Fibroblast of lung (primary cell): ENCODE data around the gene TUBGCP6. TPM values are rescaled to one million over a fixed set of nuclear protein-coding genes. Genes with fewer than 3 reads are reported as not detected.

Experiments used
- DNase-seq, 2 donors: peaks; one replicate each; pipeline versions ENCODE4 v3.0.0 to v3.0.0-alpha.2; 2010; ENCODE audit warnings: low read depth in 2 of 2
- H2AFZ ChIP-seq: 2 replicates; pipeline ENCODE4 v1.5.1; 2012; ENCODE audit warnings: low read length, control low read depth, inconsistent platforms
- H3K27ac ChIP-seq: 2 replicates; pipeline ENCODE4 v1.5.1; 2011; ENCODE audit warnings: low read length, control low read depth; ENCODE audit not compliant: insufficient read depth
- H3K27me3 ChIP-seq: 2 replicates; pipeline ENCODE4 v1.5.1; 2011; ENCODE audit warnings: mild to moderate bottlenecking, low read length; ENCODE audit not compliant: control insufficient read depth, insufficient read depth
- H3K36me3 ChIP-seq: 2 replicates; pipeline ENCODE4 v1.5.1; 2011; ENCODE audit warnings: low read length; ENCODE audit not compliant: control insufficient read depth, insufficient read depth
- H3K4me1 ChIP-seq: 2 replicates; pipeline ENCODE4 v1.5.1; 2011; ENCODE audit warnings: low read length; ENCODE audit not compliant: control insufficient read depth, insufficient read depth; ENCODE audit errors: extremely low read depth
- H3K4me2 ChIP-seq: 2 replicates; pipeline ENCODE4 v1.5.1; 2011; ENCODE audit warnings: low read length, control low read depth; ENCODE audit not compliant: insufficient read depth; ENCODE audit errors: extremely low read depth
- H3K4me3 ChIP-seq, 4 experiments: fragments of 200-600 bp in 1 of 4; sonication (generic) in 1 of 4; replicated peaks in 1 of 4; 2 replicates each; pipeline ENCODE4 v1.5.1; 2011 to 2016; ENCODE audit warnings: low read length in 4 of 4, low read depth in 3 of 4, mild to moderate bottlenecking in 3 of 4, control low read depth in 2 of 4, inconsistent platforms in 1 of 4, mixed read lengths in 1 of 4; ENCODE audit not compliant: insufficient read depth in 1 of 4; ENCODE audit errors: control extremely low read depth in 1 of 4
- H3K79me2 ChIP-seq: 2 replicates; pipeline ENCODE4 v1.5.1; 2012; ENCODE audit warnings: mild to moderate bottlenecking, low read length, inconsistent platforms; ENCODE audit not compliant: control insufficient read depth, insufficient read depth
- H3K9ac ChIP-seq: 2 replicates; pipeline ENCODE4 v1.5.1; 2011; ENCODE audit warnings: mild to moderate bottlenecking, low read length, control low read depth; ENCODE audit not compliant: insufficient read depth
- H3K9me3 ChIP-seq: 2 replicates; pipeline ENCODE4 v1.5.1; 2012; ENCODE audit warnings: low read depth, low read length; ENCODE audit not compliant: control insufficient read depth, insufficient read depth
- H4K20me1 ChIP-seq: 2 replicates; pipeline ENCODE4 v1.5.1; 2011; ENCODE audit warnings: low read length; ENCODE audit not compliant: control insufficient read depth, insufficient read depth; ENCODE audit errors: extremely low read depth
- CTCF ChIP-seq, 2 donors: IDR thresholded peaks in 1 of 2; conservative IDR thresholded peaks in 1 of 2; 1 replicate in 1 of 2; 2 replicates in 1 of 2; pipeline ENCODE4 v1.5.1; 2011 to 2012; ENCODE audit warnings: low read length in 2 of 2, control low read depth in 1 of 2, inconsistent platforms in 1 of 2, low read depth in 1 of 2, mild to moderate bottlenecking in 1 of 2
- EZH2 ChIP-seq: IDR thresholded peaks from 2 replicates; pipeline ENCODE4 v1.5.1; 2012; ENCODE audit warnings: low read length, control low read depth, mild to moderate bottlenecking; ENCODE audit errors: missing control alignments
- polyA plus RNA-seq, 2 donors: library from polyadenylated mRNA; depleted of rRNA in 1 of 2; stranded (reverse) in 1 of 2; unstranded in 1 of 2; fragments of >200 nt; gene quantifications; 2 replicates each; pipeline ENCODE4 v1.2.1, GENCODE V29; 2011 to 2012; ENCODE audit warnings: missing spikeins in 1 of 2
- total RNA-seq: library from RNA; depleted of rRNA; stranded (reverse); fragments of >200 nt; gene quantifications from 2 replicates; pipeline ENCODE4 v1.2.1, GENCODE V29; 2014

TUBGCP6 gene
- total and polyA plus RNA-seq, 2 donors (not counting 1 experiment from before 2014, with no cell fraction given): 6.7 to 23.8 TPM

- Histone ChIP-seq H4K20me1 (no peaks in the 10 kb centered on the region), H3K4me1 (peaks cover 3% of the 10 kb centered on the region), H3K27ac (no peak overlapping the region), H3K36me3 (peaks cover 13% of the 10 kb centered on the region), H3K27me3 (no peaks in the 10 kb centered on the region), H3K4me2 (no peak overlapping the region), H3K9ac (no peak overlapping the region), H2AFZ (no peak overlapping the region), H3K79me2 (peaks cover 37% of the 10 kb centered on the region), H3K9me3 (no peaks in the 10 kb centered on the region), H3K4me3 (no peak overlapping the region)
- DNase-seq: no peak
- TF ChIP-seq CTCF (conservative IDR thresholded peaks at IDR 0.05 in 1 of 2, IDR thresholded peaks at IDR 0.05 in 1 of 2; ENCODE audit: low read depth in 1 of 2, low read length in 2 of 2) (peak; percentile 22 to 38), EZH2 (no peak)
Measured at GRCh38 chr22:50236731-50237409, 8.0 kb downstream of the TUBGCP6 start.

GRCh38 chr22:50233223-50233622, 11.6 kb downstream of the TUBGCP6 start:
- Histone ChIP-seq H3K79me2 (peaks cover 18% of the 10 kb centered on the region), H3K4me3 (no peak overlapping the region), H3K36me3 (peaks cover 5% of the 10 kb centered on the region), H4K20me1 (no peaks in the 10 kb centered on the region), H3K9ac (no peak overlapping the region), H3K4me2 (no peak overlapping the region), H2AFZ (no peak overlapping the region), H3K27ac (no peak overlapping the region), H3K27me3 (no peaks in the 10 kb centered on the region), H3K9me3 (no peaks in the 10 kb centered on the region), H3K4me1 (no peaks in the 10 kb centered on the region)
- TF ChIP-seq EZH2: no peak
- no peak for TF ChIP-seq CTCF (conservative IDR thresholded peaks at IDR 0.05 in 1 of 2, IDR thresholded peaks at IDR 0.05 in 1 of 2; ENCODE audit: low read depth in 1 of 2, low read length in 2 of 2)
- DNase-seq: no peak

GRCh38 chr22:50232481-50233151, 12.2 kb downstream of the TUBGCP6 start:
- Histone ChIP-seq H3K9me3 (no peaks in the 10 kb centered on the region), H4K20me1 (no peaks in the 10 kb centered on the region)

More at GRCh38 chr22:50232481-50233151, 12.2 kb downstream of the TUBGCP6 start:
- H3K79me2 ChIP-seq: peaks cover 18% of the 10 kb centered on the region
- H3K4me3 ChIP-seq: no peak overlapping the region
- no peak overlapping the region for H3K4me2 ChIP-seq
- no peak for DNase-seq
- H3K27ac ChIP-seq: no peak overlapping the region
- TF ChIP-seq CTCF (conservative IDR thresholded peaks at IDR 0.05 in 1 of 2, IDR thresholded peaks at IDR 0.05 in 1 of 2; ENCODE audit: low read depth in 1 of 2, low read length in 2 of 2) (no peak), EZH2 (no peak)
- H3K4me1 ChIP-seq: no peaks in the 10 kb centered on the region
- no peak overlapping the region for H2AFZ ChIP-seq
- no peak overlapping the region for H3K9ac ChIP-seq
- no peaks in the 10 kb centered on the region for H3K27me3 ChIP-seq
- H3K36me3 ChIP-seq: peaks cover 5% of the 10 kb centered on the region
